HG03432 (cell line): Measurements from ENCODE around the gene TNF.

Experiments
- ATAC-seq: cut with Tn5 transposase; IDR thresholded peaks from one replicate; pipeline ENCODE4 v1.9.1; 2021; ENCODE audit warnings: mild to moderate bottlenecking, moderate library complexity; ENCODE audit not compliant: unreplicated experiment

Gene TNF

DNA sequence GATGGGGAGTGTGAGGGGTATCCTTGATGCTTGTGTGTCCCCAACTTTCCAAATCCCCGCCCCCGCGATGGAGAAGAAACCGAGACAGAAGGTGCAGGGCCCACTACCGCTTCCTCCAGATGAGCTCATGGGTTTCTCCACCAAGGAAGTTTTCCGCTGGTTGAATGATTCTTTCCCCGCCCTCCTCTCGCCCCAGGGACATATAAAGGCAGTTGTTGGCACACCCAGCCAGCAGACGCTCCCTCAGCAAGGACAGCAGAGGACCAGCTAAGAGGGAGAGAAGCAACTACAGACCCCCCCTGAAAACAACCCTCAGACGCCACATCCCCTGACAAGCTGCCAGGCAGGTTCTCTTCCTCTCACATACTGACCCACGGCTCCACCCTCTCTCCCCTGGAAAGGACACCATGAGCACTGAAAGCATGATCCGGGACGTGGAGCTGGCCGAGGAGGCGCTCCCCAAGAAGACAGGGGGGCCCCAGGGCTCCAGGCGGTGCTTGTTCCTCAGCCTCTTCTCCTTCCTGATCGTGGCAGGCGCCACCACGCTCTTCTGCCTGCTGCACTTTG lies at the start of gene TNF:
TNF (plus strand) TSS at position 231 of the 567 bp plus-strand sequence; CDS start at position 408, 177 bp downstream.
- ATAC-seq = no peak

DNA sequence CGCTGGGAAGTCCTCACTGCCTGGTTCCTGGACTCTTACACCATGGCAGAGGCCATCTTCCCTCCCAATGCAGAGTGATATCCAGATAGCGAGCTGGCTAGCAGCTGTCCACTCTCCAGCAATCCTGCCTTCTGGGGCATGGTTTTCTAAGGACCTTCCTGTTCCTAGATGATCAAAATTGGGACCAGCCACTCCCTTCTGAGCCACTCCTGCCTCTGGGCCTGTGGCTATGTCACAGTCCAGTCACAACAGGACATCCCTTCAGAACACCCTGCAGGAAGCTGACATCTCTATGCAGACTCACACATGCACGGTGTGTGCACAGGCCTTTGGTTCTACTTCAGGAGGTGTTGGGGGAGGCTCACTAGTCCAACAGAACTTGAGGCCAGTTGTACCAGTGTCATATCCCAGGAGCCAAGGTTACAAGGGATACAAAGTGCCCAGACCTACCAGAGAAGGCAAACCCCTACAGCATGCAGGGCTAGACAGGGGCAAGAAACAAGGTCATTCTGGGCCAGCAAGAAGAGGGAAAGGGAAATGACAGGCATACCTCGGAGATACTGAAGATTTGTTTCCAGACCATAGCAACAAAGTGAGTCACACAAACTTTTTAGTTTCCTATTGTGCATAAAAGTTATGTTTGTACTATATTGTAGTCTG lies 49.3 kb upstream of the TNF start:
- ATAC-seq = no peak

- ATAC-seq = no peak
Observed at GRCh38 chr6:31528307-31528777, 47.0 kb upstream of the TNF start.

GRCh38 chr6:31528821-31529328 lies 46.5 kb upstream of the TNF start, which contains the start of gene MCCD1:
MCCD1 (plus strand) TSS chr6:31528962; CDS start chr6:31529015, 53 bp downstream.
- ATAC-seq = no peak

DNA sequence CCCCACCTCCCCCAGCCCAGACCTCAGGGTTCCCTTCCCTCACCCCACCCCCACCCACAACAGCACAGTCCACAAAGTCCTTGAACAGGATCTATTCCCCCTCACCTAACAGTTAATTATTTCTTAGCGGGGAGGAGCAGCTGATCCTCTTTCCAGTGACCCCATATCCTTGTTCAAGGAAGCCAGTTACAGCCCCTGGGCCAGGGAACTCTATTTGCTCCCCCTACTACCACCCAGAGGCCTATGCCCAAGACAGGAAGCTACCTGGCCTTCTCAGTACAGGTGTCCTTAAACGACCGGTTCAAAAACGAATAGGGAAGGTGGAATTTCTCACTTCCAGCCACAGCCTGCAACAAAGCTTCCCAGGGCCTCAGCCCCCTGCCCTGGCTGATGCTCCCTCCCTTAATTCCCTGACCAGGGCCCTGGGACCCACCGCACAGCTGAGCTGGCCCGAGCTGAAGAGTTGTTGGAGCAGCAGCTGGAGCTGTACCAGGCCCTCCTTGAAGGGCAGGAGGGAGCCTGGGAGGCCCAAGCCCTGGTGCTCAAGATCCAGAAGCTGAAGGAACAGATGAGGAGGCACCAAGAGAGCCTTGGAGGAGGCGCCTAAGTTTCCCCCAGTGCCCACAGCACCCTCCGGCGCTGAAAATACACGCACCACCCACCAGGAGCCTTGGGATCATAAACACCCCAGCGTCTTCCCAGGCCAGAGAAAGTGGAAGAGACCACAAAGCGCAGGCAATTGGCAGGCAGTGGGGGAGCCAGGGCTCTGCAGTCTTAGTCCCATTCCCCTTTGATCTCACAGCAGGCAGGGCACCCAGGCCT lies 45.8 kb upstream of the TNF start:
- no peak for ATAC-seq

DNA sequence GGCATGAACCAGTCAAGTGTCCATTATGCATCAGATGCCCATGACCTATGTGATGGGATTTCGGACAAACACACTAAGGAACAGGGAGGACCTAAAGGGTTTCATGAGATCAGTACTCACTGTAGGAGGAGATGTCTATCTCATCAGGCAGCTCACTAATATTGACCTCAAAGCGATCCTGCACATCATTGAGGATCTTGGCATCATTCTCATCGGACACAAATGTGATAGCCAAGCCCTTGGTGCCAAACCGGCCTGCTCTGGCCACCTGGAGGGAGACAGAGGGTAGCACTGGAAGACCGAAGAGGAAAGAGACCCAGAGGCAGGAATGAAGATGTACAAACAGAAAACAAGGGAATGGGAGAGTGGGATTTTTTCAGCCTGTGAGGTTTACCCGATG lies 44.7 kb upstream of the TNF start:
- no peak for ATAC-seq

DNA sequence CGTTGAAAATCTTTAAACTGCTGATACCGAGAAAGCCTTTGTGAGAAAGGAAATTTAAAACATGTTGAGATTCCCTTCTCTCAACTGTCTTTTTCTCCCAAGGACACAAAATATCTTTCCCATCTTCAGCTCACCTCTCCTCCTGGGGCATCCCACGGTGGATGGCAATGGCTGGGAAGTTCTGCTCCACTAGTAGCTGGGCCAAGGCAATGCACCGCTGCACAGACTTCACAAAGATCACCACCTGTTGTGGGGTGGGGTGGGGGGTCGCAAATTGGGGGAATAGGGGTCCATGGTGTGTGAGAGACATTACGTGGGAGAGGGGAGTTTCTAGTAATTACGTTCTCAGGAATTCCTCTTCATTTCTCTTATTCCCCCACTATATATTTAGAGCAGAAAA lies 44.2 kb upstream of the TNF start:
- ATAC-seq = no peak

DNA sequence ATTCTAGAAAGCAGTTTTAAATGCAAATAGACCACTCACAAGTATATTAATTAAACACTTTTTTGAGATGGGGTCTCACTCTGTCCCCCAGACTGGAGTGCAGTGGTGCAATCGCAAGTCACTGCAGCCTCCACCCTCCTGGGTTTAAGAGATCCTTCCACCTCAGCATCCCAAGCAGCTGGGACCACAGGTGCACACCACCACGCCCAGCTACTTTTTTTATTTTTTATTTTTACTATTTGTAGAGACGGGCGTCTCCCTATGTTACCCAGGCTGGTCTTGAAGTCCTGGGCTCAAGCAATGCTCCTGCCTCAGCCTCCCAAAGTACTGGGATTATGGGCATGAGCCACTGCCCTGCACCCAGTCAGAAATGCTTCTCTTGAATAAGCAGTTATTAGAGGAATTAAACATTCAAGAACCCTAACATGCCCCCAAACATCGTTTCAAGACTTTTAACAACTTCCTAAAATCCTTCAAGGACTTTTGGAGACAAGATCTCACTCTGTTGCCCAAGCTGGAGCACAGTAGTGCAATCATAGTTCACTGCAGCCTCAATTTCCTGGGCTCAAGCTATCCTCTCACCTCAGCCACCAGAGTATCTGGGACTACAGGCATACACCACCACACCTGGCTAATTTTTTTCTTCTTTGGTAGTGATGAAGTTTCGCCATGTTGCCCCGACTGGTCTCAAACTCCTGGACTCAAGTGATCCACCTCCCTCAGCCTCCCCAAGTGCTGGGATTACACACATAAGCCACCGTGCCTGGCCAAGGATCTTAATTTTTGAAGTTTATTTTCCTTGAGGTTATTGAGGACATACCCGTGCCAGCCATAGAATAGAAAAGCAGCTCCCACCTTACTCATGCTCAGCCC lies 43.4 kb upstream of the TNF start:
- no peak for ATAC-seq

DNA sequence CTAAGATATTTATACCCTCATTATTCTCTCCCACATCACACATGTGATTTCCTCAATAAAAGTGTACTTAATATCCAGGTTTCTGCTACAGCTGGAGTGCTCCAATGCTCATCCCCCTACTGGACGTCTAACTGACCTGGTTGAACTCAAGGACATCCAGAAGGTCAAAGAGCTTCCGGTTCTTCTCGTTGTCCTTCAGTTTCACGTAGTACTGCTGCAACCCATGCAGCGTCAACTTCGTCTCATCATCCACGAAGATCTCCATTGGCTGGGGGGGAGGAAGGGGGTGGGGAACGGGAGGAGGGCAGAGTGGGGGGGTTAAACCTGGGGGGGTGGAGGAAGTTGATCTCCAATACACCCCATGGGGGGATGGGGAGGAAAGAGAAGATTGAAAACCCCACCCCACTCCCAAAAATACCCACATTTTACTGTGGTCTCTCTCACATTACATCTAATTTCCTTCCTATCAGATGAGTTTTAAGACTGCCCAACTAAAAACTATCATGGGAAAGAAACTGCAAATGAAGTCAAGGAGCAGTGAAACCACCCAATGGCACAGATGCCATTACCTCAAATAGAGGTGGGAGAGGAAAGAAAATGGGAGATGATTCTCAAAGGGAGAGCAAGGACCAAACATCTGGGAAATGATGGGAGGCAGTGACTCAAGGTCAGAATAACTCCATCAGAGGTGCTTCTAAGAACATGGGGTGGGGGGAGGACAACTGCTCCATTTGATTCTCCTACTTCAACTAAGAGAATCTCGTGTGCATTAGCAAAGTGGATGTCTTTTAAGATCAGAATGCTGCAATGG lies 42.5 kb upstream of the TNF start:
- no peak for ATAC-seq

GRCh38 chr6:31533455-31533841 lies 41.9 kb upstream of the TNF start:
- no peak for ATAC-seq

DNA sequence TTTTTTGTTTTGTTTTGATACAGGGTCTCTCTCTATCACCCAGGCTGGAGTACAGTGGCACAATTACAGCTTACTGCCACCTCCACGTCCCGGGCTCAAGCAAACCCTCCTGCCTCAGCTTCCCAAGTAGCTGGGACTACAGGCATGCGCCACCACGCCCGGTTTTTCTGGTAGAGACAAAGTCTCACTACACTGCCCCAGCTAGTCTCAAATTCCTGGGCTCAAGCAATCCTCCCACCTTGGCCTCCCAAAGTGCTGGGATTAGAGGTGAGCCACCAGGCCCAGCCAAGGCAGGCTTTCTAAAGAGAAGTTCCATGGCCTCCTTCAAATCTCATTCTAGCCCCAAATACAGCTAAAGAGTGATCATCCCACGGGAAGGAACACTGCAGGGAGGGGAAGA lies 41.4 kb upstream of the TNF start:
- no peak for ATAC-seq

DNA sequence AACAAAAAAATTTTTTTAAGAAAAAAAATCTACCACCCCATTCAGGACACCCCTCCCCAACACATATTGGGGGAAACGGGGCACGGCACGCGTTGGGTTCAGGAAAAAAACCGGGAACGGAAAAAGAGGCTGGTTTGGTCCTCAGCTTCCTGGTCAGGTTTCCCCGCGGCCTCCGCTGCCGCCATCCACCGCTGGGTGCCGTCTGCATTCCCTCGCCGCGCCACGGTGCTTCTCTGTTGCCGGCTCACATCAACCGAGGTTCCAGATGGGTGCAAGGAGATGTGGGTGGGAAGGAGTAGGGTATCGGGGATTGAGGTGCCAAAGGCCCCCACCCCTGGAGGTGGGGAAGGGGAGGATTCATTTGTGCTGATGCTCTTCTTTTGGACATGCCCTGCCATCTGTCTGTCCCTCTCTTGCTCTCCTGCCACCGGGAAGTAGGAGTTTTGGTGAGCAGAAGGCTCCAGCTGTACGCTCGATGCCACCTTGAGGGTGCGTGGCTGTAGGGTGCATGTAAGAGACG lies 40.8 kb upstream of the TNF start:
- ATAC-seq = no peak

GRCh38 chr6:31535538-31536324 lies 39.6 kb upstream of the TNF start:
- ATAC-seq = no peak

DNA sequence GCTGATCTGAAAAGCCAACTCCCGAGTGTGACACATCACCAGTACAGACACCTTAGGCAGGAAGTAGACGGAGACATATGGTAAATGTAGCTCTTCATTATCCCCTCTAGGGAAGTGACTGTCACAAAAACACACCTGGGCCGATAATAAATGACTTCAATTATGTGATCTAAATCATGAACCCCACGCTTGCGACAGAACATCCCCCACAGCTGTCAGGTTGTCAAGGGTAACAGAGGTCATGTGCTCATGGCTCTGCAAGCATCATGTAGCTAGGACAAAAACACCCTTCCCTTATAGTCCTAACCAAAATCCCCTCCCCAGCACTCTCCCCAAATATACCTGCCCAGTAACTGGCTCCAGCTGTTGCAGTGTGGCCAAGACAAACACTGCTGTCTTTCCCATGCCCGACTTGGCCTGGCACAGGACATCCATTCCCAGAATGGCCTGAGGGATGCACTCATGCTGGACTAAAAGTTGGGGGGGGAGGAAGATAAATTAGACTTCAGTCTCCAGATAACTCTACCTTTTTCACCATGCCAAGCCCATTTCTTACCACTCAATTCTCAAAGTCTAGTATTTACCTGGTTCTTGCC lies 36.5 kb upstream of the TNF start:
- ATAC-seq = no peak

DNA sequence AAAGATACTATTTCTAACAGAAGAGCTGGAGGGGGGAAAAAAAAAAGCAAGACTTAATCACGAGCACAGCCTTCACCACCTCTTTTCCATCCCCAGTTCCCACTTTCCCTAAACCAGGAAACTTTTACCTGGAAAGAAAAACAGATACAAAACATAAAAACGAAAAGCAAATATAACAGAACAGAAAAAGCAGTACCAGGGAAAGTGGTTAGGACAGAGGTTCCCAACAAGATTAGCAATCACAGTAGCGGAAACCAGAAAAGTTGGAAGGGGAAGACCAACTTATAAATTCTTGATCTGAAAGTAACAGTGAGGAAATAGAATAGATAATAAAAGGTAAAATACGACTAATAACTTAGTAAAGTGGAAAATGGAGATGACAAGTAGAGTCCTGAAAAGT lies 34.7 kb upstream of the TNF start:
- ATAC-seq = no peak

GRCh38 chr6:31541059-31541657 lies 34.2 kb upstream of the TNF start:
- no peak for ATAC-seq

DNA sequence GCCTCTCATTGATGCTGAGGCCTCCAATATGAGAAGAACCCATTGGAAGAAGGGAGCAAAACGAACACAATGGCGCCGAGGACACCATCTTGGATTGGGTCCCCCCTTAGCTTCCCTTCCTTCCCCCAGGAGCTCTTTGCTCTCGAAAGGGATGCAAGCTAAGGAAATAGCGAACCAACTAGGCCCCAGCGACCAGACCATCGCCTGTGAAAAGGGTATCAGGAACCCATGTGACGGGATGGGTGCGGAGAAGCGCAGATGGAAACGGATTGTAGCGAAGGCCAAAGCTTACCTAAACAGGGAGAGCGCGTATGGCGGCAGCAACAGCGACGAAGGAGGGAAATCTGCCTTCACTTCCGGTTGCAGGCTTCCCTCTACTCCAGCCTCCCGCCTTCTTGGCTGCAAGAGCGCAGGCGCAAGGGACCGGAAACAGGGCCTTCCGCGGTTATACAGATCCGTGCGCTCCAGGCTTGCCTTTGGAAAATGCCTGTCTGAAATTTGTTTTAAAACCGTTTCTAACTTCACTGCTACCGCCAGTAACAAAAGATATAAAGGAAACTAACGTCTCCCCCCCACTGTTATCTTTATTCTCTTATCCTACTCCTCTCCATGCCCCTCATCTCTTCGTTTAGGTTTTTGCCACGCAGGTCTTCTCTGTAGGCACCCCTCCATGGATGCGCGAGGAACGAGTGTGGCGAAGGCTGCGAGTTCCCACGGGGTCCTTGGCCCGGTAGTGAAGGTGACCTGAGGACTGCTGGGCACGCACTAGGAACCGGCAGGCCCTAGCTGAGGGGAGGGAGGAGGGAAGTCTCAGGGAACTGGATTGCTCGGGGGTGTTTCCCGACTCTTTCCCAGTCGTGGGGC lies 33.5 kb upstream of the TNF start, which contains the start of gene DDX39B:
DDX39B (minus strand) TSS at position 346 of the 864 bp plus-strand sequence. CDS start 1,471 bp downstream, outside the sequence.
- ATAC-seq = peak; percentile 76
